ENCODE measurements around the gene SOWAHA. TPM values are rescaled to one million over a fixed set of nuclear protein-coding genes. Genes with fewer than 3 reads are reported as not detected.
A peak's percentile ranks its signal among the peaks of the same experiment; 100 is the strongest.

The SOWAHA gene
- total RNA-seq, 2 donors from 2014 or later, result 4.1 to 16.7 TPM

- Histone ChIP-seq H3K4me3 (peak overlapping the region; percentile 55 to 74), H3K9me3 (no peaks in the 10 kb centered on the region), H3K36me3 (no peaks in the 10 kb centered on the region), H3K27me3 (replicated peaks; ENCODE audit: insufficient read depth) (no peaks in the 10 kb centered on the region), H3K4me1 (replicated peaks) (peaks cover 12% of the 10 kb centered on the region), H3K27ac (peak overlapping the region; percentile 90 to 95)
- WGBS, result 53% methylated on average over 3 of the region's 4 CpGs
- no peak for DNase-seq (ENCODE audit: low spot score)
- TF ChIP-seq POLR2A (IDR thresholded peaks at IDR 0.05) (no peak), POLR2AphosphoS5 (IDR thresholded peaks at IDR 0.05) (no peak), CTCF (IDR thresholded peaks at IDR 0.05) (no peak)
- intact Hi-C loops (cut with DNase I), result loop anchor here (10.0 kb wide), 2 partner anchors 226 to 304 kb away; partner anchors contain the start of gene HSPA4
Measured at GRCh38 chr5:132828846-132829494, 15.9 kb downstream of the SOWAHA start.

GRCh38 chr5:132829742-132830435 is 16.8 kb downstream of the SOWAHA start:
- Histone ChIP-seq H3K4me3 (peak overlapping the region; percentile 55 to 74), H3K27me3 (replicated peaks; ENCODE audit: insufficient read depth) (no peaks in the 10 kb centered on the region), H3K9me3 (no peaks in the 10 kb centered on the region), H3K4me1 (replicated peaks) (peaks cover 12% of the 10 kb centered on the region), H3K36me3 (no peaks in the 10 kb centered on the region), H3K27ac (peak overlapping the region; percentile 90 to 95)
- 3% methylated on average over 45 of the region's 75 CpGs for WGBS
- TF ChIP-seq CTCF (IDR thresholded peaks at IDR 0.05) (peak; percentile 86 to 94 (median 90)), POLR2AphosphoS5 (IDR thresholded peaks at IDR 0.05) (peak; percentile 34), POLR2A (IDR thresholded peaks at IDR 0.05) (no peak)
- DNase-seq (ENCODE audit: low spot score), result peak; percentile 82
- intact Hi-C loops (cut with DNase I), result loop anchor here (2.0 to 10.0 kb wide), 4 partner anchors 37 to 305 kb away; partner anchors contain the start of genes GDF9, HSPA4 and UQCRQ

- Histone ChIP-seq H3K36me3 (no peaks in the 10 kb centered on the region), H3K4me3 (peak within 1 kb of the TSS; percentile 55 to 74), H3K27ac (peak within 1 kb of the TSS; percentile 90 to 95), H3K27me3 (replicated peaks; ENCODE audit: insufficient read depth) (no peaks in the 10 kb centered on the region), H3K4me1 (replicated peaks) (peaks cover 12% of the 10 kb centered on the region), H3K9me3 (no peaks in the 10 kb centered on the region)
- WGBS, result 6% methylated on average over 40 of the region's 78 CpGs
- intact Hi-C loops (cut with DNase I), result loop anchor here (2.0 to 5.0 kb wide), 2 partner anchors 37 to 52 kb away; partner anchors contain the start of genes GDF9 and UQCRQ
- TF ChIP-seq POLR2A (IDR thresholded peaks at IDR 0.05) (peak; percentile 77), POLR2AphosphoS5 (IDR thresholded peaks at IDR 0.05) (no peak)
- DNase-seq (ENCODE audit: low spot score), result peak; percentile 54
Measured at GRCh38 chr5:132830436-132831094, 17.5 kb downstream of the SOWAHA start, which contains the start of gene SHROOM1. Gene SHROOM1 (minus strand): TSS chr5:132830647. CDS start chr5:132826140, 4,507 bp downstream.

- H3K4me3 ChIP-seq, result peak overlapping the region; percentile 55 to 74
- intact Hi-C loops (cut with DNase I), result loop anchor here (2.0 to 5.0 kb wide), 2 partner anchors 36 to 52 kb away; partner anchors contain the start of genes GDF9 and UQCRQ
Measured at GRCh38 chr5:132831095-132831860, 18.2 kb downstream of the SOWAHA start.

More at GRCh38 chr5:132831095-132831860, 18.2 kb downstream of the SOWAHA start:
- TF ChIP-seq POLR2A (IDR thresholded peaks at IDR 0.05), result no peak
- no peak for TF ChIP-seq CTCF (IDR thresholded peaks at IDR 0.05)
- TF ChIP-seq POLR2AphosphoS5 (IDR thresholded peaks at IDR 0.05), result no peak
- no peak for DNase-seq (ENCODE audit: low spot score)
- WGBS, result 82% methylated on average over 15 of the region's 15 CpGs
- H3K4me1 ChIP-seq (replicated peaks), result peaks cover 12% of the 10 kb centered on the region
- peak overlapping the region; percentile 90 to 95 for H3K27ac ChIP-seq
- no peaks in the 10 kb centered on the region for H3K36me3 ChIP-seq
- H3K9me3 ChIP-seq, result no peaks in the 10 kb centered on the region
- no peaks in the 10 kb centered on the region for H3K27me3 ChIP-seq (replicated peaks; ENCODE audit: insufficient read depth)

Data from prostate gland (tissue), 2 donors.